Measurements from ENCODE around the gene ADGRD1. TPM values are rescaled to one million over a fixed set of nuclear protein-coding genes. Genes with fewer than 3 reads are reported as not detected.

Gene ADGRD1
- total RNA-seq, 1 donor from 2014 or later = 0.47 TPM

- Mint-ChIP-seq H3K27ac (no peak overlapping the region), H3K36me3 (ENCODE audit: low read depth) (no peaks in the 10 kb centered on the region), H3K4me1 (no peaks in the 10 kb centered on the region), H3K4me3 (no peak overlapping the region), H3K27me3 (peaks cover 2% of the 10 kb centered on the region), H3K9me3 (no peaks in the 10 kb centered on the region)
- CTCF ChIA-PET = no interaction called here
- intact Hi-C loops (cut with micrococcal nuclease) = loop anchor here (10.0 kb wide), 1 partner anchor 688 kb away; the partner anchor contains the start of gene MMP17
- ATAC-seq (ENCODE audit: low read depth) (no peak), DNase-seq (no peak)
- POLR2A ChIA-PET = no interaction called here
- TF ChIP-seq CTCF (IDR thresholded peaks at IDR 0.05) = no peak
These were observed 182.8 kb downstream of the ADGRD1 start for GRCh38 chr12:131136539-131136872.

- ATAC-seq (ENCODE audit: low read depth) (no peak), DNase-seq (no peak)
- TF ChIP-seq CTCF (IDR thresholded peaks at IDR 0.05) = no peak
- intact Hi-C loops (cut with micrococcal nuclease) = loop anchor here (10.0 kb wide), 1 partner anchor 688 kb away; the partner anchor contains the start of gene MMP17
- Mint-ChIP-seq H3K27ac (no peak overlapping the region), H3K36me3 (ENCODE audit: low read depth) (no peaks in the 10 kb centered on the region), H3K27me3 (peaks cover 2% of the 10 kb centered on the region), H3K4me3 (no peak overlapping the region), H3K4me1 (no peaks in the 10 kb centered on the region), H3K9me3 (no peaks in the 10 kb centered on the region)
- ChIA-PET CTCF (no interaction called here), POLR2A (no interaction called here)
These were observed 183.5 kb downstream of the ADGRD1 start for GRCh38 chr12:131137009-131137835.

GRCh38 chr12:131137836-131138637, 184.3 kb downstream of the ADGRD1 start:
- Mint-ChIP-seq H3K4me1 (no peaks in the 10 kb centered on the region), H3K27me3 (peaks cover 1% of the 10 kb centered on the region), H3K9me3 (no peaks in the 10 kb centered on the region), H3K4me3 (no peak overlapping the region), H3K36me3 (ENCODE audit: low read depth) (no peaks in the 10 kb centered on the region), H3K27ac (no peak overlapping the region)
- ATAC-seq (ENCODE audit: low read depth) (no peak), DNase-seq (no peak)
- intact Hi-C loops (cut with micrococcal nuclease) = loop anchor here (10.0 kb wide), 1 partner anchor 687 kb away; the partner anchor contains the start of gene MMP17
- no peak for TF ChIP-seq CTCF (IDR thresholded peaks at IDR 0.05)
- POLR2A ChIA-PET = no interaction called here
- CTCF ChIA-PET = no interaction called here

- H3K9me3 Mint-ChIP-seq = no peaks in the 10 kb centered on the region
- H3K27ac Mint-ChIP-seq = no peak overlapping the region
- no peak overlapping the region for H3K4me3 Mint-ChIP-seq
- H3K36me3 Mint-ChIP-seq (ENCODE audit: low read depth) = no peaks in the 10 kb centered on the region
- no peak for TF ChIP-seq CTCF (IDR thresholded peaks at IDR 0.05)
- DNase-seq (no peak), ATAC-seq (ENCODE audit: low read depth) (no peak)
- intact Hi-C loops (cut with micrococcal nuclease) = loop anchor here (10.0 kb wide), 1 partner anchor 686 kb away; the partner anchor contains the start of gene MMP17
- POLR2A ChIA-PET = no interaction called here
- H3K27me3 Mint-ChIP-seq = peaks cover 1% of the 10 kb centered on the region
- H3K4me1 Mint-ChIP-seq = no peaks in the 10 kb centered on the region
- CTCF ChIA-PET = no interaction called here
These were observed 185.1 kb downstream of the ADGRD1 start for GRCh38 chr12:131138638-131139362.

Measured in activated B cell treated with CpG ODN at 0.5 μM for 24 hours (primary cell).